Amniotic stem cell (primary cell): Measurements from ENCODE around the gene P2RY11.

Experiments used
- DNase-seq: peaks from one replicate; lab custom pipeline; 2025; lab: John Stamatoyannopoulos, UW

P2RY11 gene

DNA sequence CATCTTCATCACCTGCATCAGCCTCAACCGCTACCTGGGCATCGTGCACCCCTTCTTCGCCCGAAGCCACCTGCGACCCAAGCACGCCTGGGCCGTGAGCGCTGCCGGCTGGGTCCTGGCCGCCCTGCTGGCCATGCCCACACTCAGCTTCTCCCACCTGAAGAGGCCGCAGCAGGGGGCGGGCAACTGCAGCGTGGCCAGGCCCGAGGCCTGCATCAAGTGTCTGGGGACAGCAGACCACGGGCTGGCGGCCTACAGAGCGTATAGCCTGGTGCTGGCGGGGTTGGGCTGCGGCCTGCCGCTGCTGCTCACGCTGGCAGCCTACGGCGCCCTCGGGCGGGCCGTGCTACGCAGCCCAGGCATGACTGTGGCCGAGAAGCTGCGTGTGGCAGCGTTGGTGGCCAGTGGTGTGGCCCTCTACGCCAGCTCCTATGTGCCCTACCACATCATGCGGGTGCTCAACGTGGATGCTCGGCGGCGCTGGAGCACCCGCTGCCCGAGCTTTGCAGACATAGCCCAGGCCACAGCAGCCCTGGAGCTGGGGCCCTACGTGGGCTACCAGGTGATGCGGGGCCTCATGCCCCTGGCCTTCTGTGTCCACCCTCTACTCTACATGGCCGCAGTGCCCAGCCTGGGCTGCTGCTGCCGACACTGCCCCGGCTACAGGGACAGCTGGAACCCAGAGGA, 2.6 kb downstream of the P2RY11 start:
- DNase-seq, result no peak

DNA sequence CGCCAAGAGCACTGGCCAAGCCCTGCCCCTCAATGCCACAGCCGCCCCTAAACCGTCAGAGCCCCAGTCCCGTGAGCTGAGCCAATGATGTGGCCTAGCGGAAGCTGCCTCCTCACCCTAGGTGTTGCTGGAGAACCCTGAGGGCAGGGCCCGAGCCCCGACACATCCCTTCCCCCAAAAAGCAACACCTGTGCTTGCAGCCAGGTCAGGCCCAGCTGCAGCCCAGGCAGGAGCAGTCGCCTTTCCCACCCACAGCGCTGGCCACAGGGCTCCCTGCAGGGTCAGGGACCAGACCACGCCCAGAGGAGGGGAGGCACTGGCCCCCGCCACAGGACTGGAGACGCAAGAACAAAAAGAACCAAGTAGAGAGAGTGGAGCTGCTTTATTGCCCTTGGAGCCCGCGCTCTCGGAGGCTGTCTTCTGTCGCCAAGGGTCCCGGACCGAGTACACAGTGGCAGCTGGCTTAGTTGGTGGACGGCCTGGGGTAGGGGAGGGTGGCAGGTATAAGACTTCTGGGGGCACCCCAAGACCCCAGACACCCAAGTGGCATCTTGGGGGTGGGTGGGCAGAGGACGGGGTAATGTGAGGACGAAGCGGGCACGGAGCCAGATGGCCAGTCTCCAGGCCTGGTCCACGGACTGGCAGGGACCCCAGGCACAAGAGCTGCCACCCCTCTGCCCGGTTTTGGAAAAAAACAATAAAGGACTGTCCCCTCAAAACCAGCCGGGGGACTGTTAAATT, 3.3 kb downstream of the P2RY11 start:
- no peak for DNase-seq

DNA sequence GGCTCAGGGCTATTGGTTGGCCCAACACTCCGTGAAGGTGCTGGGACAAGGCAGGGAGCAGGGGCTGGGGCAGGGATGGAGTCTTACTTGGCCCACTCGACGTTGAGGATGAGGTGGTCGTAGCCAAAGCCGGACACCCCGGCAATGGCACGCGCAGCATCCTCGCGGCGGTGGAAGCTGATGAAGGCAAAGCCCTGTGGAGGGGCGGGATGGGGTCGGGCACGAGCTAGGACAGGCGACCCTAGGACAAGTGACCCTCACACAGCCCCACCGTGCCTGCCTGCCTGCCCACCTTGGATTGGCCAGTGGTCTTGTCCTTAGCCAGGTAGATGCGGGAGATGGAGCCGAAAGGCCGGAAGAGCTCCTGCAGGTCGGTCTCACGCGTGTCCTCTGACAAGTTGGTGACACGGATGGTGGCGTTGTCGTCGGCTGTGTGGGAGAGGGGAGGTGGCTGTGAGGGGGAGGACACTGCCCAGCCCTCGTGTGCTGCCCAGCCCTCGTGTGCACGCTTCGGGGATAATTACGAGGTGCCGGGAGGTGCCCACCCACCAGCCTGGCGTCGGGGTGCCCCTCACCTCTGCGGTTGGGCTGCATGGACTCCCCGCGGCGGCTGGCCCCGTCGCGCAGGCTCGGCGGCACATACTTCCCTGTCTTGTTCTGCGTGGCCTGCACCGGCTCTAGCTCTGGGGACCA, 4.0 kb downstream of the P2RY11 start:
- DNase-seq, result no peak

DNA sequence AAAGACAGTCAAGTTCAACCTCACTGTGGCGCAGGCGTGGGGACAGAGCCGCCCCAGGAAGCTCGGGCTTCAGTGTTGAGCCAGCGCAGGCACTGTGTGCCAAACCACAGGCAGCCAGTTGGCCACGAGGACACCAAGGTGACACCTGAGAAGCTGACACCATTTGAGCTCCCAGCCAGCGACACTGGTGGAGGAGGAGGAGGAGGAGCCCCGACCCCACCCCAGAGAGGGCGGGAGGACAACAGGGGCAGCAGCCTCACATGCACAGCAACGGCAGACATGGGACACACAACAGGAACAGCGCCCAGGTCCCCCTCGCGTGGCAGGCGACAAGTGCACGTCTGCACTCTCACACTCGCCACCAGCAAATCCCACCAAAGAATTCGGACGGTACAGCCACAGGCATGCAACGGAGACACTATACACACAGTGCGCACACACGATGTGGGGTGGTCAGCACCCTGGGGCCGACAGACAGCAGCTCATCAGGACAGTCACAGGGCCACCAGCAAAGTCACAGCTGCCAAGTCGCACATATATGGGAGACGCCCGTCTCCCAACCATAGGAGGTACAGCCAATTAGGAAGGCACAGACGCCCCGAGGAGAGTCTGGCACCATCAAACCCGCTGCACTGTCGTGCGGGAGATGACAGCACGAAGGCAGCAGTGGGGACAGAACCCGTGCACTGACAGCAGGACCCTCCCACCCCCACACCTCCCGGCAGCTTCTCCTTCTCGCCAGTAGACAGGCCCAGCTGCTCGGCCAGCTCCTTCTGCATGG, 4.8 kb downstream of the P2RY11 start:
- DNase-seq, result no peak

DNA sequence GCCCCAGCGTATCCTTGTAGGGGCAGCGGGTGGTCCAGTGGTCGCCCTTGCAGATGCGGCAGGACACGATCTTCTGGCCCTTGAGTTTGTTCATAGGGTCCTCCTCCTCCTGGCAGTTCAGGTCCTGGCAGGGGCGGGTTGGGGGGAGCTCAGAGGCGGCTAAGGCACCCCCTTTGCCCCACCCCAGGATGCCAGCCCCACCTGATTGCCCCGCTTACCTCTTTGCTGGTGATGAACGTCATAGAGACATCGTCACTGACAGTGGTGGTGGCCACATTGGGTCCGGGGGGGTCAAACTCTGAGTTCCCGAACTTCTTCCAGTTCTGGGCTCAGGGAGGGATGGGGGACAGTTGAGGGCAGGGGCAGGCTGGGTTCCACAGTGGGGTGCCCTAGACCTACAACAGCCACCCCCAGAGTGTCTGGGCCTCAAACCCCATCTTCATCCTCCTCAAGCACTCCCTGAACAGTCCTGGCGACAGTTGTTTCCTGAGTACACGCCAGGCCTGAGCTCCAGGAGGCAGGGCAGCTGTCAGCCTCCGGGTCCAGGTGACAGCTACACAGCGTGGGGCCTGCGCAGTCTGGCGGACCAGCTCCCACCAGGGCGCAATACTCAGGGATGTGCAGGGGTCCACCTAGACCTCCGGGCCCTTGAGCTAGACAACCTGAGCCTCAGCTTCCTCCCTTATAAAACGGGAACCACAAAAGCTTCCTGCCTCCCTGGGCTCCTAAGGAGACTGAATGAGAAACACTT, 5.5 kb downstream of the P2RY11 start:
- DNase-seq, result no peak

DNA sequence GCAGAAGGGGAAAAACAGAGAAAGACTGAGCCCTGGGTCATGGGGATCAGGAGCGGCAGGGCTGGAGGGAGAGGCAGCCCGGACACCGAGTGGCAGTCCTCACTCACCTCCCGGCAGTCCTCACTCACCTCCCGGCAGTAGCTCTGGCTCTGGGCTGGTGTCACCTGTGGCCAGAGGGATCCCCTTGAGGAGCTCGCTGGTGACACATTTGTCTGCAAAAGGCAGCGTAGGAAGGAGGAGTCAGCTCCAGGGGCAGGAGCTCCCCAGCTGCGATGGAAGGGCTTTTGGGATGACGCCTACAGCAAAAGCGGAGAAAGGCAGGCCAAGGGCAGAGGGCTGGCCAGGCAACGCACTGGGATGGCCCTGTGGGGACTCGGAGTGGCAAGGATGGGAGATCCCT, 7.5 kb downstream of the P2RY11 start:
- DNase-seq, result no peak

DNA sequence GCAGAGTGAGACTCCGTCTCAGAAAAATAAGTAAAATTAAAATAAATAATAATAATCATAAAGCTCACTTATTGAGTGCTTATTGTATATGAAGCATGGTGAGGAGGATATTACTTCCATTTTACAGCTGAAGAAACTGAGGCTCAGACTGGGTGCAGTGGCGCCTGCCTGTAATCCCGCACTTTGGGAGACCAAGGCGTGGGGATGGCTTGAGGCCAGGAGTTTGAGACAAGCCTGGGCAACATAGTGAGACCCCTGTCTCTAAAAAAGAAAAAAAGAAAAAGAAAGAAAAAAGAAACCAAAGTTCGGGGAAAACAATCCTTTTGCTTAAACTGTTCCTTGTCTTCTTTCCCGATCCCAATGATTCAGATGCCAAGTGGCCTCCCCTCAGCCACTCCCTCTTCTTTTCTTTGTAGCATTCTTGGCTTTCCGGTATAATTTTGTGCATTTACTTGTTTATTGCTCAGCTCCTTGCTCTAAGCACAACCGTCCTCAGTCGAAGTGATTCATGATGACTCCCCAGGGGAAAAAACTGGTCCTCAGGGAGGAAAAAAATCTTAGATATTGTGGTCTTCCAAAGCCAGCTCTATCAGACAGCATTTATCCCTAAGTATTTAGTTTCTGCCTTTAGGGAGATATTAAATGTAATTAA, 9.2 kb downstream of the P2RY11 start:
- DNase-seq, result peak; percentile 57

DNA sequence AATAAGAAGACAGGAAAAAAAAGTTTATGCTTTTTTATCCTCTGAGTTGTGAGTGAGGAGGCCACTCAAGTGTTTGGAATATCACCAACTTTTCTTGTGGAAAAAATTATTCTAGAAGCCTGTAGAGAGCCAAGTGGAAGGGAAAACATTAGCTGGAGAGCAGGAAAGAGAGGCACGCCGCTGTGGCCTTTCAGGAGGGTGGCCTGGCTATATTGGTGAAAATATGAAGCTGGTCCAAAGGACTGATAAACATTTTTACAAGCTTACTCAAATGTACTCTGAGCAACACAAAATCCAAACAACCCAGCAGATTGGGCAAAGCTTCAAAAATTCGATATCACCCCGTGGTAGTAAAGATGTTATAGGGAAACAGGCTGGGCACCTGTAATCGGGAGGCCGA, 10.6 kb downstream of the P2RY11 start:
- DNase-seq, result peak; percentile 16

DNA sequence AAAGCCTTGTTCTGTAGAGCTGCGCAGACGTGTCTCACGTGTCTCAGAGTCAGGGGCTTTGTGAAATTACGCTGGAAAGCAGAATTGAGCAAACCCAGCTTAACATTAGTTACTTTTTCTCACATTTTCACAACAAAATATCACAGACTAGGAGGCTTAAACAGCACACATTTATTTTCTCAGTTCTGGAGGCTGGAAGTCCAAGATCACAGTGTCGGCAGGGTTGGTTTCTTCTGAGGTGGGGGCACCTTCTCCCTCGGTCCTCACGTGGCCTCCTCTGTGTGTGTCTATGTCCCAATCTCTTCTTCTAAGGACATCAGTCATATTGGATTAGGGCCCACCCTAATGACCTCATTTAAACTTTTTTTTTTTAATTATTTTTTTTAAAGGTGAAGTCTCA, 12.9 kb downstream of the P2RY11 start:
- no peak for DNase-seq

DNA sequence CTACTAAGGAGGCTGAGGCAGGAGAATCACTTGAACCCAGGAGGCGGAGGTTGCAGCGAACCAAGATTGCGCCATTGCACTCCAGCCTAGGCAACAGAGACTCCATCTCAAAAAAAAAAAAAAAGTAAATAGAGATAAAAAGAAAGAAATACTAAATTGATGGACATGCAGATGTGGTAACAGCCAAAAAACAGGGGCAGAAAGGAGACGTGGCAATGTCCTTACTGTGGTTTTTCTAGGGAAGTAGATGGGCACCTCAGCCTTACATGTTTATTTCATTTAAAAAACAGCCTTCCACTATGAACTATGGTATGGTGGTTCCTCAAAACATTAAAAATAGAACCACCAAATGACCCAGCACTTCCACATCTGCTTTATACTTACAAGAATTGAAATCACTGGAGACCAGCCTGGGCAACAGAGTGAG, 14.7 kb downstream of the P2RY11 start:
- DNase-seq, result no peak

DNA sequence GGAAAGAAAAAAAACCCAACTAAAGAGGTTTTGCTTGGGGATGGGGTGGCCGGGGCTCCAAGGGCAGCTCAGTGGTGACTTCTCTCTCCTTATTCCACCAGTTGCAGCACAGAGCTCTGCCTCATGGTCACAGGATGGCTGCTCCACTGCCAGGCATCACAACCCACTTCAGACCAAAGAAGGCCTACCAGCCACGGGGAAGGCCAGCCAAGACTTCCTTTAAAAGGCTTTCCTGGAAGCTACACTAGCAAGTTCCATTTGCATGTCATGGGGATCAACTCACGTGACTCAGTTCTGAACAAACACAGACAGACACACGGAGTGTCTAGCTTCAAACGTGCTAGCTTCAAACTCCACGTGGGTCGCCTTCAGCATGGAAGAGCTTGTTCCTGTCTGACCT, 21.4 kb downstream of the P2RY11 start:
- no peak for DNase-seq

DNA sequence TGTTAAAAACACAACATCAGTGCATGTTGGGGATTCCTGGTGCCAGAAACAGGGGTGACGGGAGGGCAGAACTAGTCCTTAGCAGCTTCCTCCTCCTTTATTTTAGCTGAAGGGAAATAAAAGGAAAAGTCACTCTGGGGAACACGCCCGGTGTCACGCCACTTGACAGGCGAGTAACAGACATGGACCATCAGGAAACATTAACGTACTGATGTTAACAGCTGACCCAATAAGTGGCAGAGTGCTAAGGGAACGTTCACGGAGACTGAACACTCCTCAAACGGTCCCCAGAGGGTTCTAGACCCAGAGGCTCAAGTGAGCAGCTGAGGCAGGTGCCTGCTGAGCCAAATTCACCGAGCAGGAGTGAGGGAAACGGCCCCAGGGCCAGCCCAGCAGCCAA, 22.1 kb downstream of the P2RY11 start:
- DNase-seq, result no peak

DNA sequence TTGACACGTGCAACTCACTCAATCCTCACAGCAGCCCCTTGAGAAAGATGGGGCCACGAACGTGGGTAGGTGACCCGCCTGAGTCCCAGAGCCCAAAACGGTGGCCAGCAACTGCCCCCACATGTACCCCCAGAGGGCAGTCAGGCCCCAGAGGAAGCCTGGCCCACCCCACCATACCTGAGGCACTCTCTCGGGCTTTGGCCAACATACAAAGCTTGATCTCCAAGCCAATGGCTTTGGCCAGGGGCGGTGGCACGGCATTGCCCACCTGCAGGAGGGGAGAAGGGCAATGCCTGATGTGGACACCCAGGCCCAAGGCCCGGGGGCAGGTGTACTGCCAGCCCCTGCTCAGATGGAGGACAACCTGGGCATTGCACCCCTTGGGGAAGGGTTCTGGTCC, 22.5 kb downstream of the P2RY11 start:
- DNase-seq, result no peak

DNA sequence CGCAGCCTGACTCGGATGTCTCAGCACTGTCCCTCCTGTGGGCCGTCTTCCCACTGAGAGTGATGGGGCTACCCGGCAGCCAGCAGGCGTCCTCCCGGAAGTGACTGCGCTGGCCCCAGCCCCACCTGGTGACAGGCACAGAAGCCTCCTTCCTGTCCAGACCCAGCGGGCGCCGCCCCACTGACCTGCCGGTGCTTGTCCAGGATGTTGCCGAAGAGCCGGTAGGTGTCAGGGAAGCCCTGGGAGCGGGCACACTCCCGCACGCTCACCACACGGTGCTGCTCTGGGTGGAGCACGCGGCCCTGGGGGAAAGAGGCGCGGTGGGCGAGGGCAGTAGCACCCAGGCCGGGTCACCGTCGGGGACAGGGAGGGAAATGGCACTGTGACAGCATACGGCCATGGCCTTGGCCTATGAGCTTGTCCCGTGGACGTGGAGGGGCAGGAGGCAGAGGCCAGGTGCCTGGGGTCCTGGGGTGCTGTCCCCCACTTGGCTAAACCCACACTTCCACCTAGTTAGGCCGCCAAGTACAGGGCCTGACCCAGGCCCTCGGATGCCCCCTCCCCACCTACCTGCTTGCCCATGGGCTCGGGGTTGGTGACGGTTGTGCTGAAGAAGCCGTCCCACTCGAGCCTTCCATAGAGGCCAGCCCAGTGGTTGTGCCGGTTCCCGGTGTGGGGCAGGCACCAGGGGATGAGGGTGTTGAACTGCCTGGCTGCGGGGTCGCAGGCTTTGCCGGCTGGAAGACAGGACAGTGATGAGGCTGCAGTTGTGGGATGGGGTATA, 24.2 kb downstream of the P2RY11 start:
- DNase-seq, result no peak

DNA sequence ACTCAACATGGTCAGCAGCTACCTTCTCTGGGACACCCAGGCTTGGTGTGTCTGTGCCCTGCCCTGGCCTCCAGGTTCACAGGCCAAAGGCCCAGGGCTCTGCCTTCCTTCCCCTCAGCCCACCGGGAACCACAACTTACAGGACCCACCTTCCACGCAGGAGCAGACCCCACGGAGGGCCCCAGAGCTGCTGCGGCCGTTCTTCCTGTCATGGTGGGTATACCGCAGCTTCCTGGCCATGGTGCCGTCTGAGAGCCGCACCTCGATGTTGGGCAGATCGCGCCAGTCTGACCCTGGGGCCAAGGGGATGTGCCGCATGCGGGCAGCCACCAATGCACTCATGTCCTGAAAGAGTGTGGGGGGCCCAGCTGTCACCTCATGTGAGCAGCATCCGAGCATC, 25.4 kb downstream of the P2RY11 start:
- no peak for DNase-seq

DNA sequence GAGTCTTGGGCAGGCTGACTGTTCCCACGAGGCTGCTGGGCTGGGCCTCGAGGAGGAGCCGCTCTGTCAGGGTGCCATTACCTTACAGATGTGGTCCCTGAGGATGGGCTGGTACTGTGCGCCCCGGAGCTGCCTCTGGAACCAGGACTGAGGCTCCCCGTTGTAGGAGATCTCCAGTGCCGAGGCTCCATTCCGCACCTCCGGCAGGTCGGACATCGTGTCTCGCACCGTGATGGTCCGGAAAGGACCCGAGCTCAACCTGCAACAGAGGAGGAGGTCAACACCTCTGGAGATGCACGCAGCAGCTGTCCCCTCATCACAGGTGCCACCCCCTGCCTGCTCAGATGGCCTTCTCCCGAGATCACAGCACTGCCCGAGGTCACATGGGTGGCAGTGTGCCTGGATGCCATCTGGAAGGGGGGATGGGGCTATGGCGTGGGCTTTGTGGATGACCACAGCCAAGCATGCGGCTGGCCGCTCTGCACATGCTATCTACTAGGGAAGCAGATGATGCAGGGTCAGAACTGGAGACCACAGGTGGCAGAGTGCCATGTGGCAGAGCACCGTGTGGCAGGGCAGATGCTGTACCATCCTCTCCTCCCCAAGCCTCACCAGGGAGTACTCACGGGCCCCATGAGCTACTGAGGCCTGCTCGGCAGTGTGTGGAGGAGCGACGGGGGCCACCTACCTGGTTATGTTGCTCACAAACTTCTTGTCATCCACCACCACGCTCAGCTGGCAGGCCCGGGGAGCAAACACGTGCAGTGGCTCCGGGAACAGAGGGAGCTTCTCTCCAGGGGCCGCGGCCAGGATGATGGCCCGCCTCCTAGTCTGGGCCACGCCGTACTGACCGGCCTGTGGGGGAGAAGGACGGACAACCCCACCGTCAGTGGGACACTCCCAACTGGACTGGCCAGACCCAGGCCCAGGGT, 26.5 kb downstream of the P2RY11 start:
- DNase-seq, result no peak

DNA sequence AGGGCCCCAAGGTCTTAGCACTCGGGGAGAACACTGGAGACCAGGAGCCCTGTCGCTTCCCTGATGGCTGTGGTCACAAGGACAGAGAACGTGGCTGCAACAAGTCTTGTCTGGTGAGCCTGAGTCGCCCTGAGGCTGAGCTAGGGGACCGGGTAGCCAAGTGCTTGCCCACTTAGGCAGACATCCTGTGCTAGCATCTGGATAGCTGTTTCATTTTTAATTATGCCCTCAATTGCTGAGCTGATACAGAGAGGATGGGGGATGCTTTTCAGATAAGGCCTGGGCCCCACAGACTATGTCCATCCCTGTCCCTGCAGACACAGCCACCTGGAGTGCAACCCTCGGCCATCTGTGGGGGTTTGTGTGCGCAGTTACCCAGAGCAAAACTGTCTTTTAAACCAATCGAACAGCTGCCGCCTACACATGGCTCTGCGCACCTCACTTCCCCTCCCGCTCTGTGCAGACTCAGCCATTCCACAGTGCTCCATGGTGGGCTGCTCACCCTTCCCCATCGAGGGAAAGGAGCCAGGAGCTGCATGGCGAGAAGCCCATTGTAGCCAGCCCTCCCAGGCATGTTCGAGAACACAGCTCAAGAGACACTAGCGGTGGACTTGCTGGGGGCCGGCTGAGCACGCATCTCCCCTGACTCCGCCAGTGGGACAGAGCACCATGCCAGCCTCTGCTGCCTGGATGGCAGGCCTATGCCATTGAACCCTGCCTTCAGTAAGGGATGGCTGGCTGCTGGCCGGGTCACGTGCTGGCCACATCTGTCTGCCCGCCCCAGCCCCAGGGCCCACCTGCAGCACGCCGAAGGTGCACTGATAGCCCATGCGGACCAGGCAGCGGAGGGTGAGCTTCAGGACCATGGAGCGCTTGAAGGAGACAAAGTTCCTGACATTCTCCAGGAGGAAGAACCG, 27.6 kb downstream of the P2RY11 start:
- DNase-seq, result no peak

DNA sequence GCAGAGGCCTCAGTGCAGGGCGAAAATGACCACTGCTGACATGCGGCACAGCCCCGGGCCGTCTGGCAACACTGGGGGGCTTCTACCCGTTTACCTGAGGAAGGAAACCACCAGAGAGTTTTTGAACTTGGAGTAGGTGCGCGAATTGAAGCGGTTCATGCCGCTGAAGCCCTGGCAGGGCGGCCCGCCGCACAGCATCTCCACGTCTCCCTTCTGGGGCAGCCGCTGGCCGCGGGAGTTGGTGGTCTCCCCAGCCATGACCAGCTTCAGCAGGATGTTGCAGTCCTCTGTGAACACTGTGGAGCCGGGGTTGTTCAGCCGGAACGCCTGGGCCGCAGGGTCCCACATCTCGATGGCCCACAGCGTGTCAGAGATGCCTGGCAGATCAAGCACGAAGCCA, 28.5 kb downstream of the P2RY11 start:
- DNase-seq, result no peak
